HG03571 (cell line): ENCODE data around the gene MKX.

ENCODE experiments used
- ATAC-seq: cut with Tn5 transposase; IDR thresholded peaks from one replicate; pipeline ENCODE4 v1.9.1; 2021; ENCODE audit not compliant: unreplicated experiment

MKX gene, protein sequence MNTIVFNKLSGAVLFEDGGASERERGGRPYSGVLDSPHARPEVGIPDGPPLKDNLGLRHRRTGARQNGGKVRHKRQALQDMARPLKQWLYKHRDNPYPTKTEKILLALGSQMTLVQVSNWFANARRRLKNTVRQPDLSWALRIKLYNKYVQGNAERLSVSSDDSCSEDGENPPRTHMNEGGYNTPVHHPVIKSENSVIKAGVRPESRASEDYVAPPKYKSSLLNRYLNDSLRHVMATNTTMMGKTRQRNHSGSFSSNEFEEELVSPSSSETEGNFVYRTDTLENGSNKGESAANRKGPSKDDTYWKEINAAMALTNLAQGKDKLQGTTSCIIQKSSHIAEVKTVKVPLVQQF

DNA sequence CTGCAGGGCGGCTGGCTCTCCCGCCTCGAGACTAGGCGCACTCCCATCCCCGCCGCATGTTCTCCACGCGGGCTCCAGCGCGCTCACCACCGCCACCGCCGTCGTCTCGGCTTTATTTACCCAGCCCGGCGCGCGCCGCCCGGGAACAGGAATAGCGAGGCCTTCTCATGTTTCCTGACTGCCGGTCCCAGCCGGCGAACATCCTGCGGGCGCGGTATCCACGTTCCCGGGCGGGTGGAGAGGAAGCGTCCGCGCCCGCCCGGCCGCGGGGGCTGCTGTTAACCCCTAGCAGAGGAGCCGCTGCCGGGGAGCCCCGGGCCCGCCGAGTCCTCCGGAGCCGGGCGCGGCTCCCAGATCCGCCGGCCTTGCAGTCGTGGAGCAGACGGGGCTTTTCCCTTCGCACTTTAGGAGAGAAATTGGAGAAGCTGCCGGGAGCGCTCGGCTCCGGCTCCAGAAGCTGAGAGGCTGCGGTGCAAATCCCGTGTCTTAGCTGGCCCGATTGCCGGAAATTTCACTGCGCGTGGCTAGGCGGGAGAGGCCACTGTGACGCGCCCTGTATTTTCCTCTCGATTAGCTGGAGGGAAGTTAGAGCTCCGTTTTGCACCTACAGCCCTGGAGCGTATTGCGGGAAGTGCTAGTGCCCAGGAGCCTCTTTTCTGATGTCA lies at the start of gene MKX:
MKX (minus strand) TSS at position 88 of the 665 bp plus-strand sequence. CDS start 2,404 bp downstream, outside the sequence.
- no peak for ATAC-seq

- no peak for ATAC-seq
Measured at GRCh38 chr10:27794157-27794556, 48.5 kb upstream of the MKX start.

- ATAC-seq, result no peak
Measured at GRCh38 chr10:27792216-27792615, 46.6 kb upstream of the MKX start.

DNA sequence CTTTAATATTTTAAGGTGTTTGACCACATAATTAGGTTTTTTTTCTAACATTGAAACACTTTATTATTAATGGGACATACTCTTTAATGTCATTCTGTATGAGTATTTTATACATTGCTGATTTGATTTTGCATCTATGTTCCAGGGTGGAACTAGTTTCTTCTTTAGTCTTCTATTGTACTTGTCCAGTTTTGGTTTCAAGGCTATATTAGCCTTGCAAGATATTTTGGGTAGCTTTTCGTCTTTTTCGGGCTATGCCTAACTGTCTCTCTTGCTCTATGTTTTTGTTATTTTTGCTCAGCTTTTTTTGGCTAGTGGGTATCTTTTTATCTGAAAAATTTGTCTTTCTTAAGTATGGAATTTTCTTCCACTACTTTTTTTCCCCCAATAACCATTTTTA lies 38.7 kb upstream of the MKX start:
- ATAC-seq, result no peak

DNA sequence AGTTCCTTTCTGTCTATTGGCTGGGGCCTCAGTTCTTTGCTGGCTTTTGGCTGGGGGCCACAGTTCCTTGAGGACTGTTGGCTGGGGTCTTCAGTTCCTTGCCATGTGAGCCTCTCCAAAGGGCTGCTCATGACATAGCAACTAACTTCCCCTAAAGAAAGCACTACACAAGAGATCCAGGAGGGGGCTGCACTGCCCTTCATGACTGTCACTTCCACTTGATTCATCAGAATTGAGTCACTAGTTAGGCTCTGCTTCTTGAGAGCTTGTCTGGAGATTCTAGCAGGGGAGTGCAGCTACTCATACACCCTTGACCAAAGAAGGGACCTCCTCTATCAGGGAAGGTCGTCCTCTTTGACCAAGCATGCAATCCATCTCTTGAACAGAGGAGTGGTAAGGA lies 38.0 kb upstream of the MKX start:
- no peak for ATAC-seq

GRCh38 chr10:27779462-27780015 lies 33.9 kb upstream of the MKX start:
- no peak for ATAC-seq

- no peak for ATAC-seq
Measured at GRCh38 chr10:27774831-27775230, 29.2 kb upstream of the MKX start.

DNA sequence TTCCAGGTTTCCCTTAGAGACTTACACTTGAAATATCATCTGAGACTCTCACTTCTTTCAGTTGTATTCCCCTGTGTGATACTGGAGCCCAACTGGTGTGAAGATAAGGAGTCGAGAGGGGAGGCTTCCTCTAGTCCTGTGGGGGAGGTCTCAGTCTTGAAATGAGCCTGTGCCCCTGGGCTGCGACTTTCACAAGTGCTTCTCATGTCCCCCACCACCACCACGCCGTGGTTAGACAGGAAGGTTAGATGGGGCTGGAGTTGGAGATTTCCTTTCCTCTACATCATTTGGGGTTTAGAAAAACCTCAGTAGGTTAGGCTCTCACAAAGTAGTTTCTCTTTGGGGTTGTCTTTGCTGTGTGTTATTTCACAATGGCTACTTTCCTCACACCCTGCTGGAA lies 25.6 kb upstream of the MKX start:
- no peak for ATAC-seq

- ATAC-seq, result no peak
Measured at GRCh38 chr10:27770181-27770580, 24.6 kb upstream of the MKX start.

- ATAC-seq, result no peak
Measured at GRCh38 chr10:27760867-27761266, 15.2 kb upstream of the MKX start.

GRCh38 chr10:27759483-27760272 lies 14.1 kb upstream of the MKX start:
- ATAC-seq, result no peak

DNA sequence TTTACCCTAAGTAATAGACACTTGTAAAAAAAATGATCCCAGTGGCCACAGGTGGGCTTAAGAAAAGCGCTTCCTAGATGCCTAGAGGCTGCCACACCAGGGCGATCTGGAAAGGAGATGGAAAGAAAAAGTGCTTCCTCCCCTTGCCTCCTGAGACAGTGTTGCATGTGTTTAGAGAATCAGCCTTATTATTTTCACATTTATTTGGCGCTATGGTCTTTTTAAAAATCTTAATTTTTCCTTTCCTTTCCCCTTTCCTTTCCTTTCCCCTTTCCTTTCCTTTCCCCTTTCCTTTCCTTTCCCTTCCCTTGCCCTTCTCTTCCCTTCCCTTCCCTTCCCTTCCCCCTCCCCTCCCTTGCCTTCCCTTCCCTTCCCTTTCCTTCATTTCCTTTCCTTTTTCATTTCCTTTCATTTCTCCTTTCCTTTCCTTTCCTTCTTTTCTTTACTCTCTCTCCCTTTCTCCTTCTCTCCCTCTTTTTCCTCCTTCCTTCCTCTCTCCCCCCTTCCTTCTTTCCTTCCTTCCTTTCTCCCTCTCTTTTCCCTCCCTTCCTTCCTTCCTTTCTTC lies 7.1 kb upstream of the MKX start:
- no peak for ATAC-seq

DNA sequence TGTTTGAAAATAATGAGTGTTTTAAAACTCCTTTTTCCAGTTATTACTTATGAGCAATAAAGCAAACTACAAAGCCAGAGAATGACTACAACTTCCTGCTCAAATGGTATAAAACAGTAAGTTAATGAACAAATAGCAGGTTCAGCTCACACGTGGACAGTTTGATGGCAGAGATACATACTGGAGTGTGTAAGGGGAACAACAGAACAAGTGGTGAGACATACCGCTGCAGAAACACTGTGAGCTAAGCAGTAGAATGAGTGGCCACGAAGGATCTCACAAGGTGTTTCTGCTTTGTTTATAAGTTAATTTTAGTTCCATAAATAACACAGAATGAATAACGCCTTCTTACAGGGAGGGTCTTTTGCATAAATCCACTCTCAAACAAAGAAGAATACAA lies 3.0 kb upstream of the MKX start:
- ATAC-seq, result no peak

DNA sequence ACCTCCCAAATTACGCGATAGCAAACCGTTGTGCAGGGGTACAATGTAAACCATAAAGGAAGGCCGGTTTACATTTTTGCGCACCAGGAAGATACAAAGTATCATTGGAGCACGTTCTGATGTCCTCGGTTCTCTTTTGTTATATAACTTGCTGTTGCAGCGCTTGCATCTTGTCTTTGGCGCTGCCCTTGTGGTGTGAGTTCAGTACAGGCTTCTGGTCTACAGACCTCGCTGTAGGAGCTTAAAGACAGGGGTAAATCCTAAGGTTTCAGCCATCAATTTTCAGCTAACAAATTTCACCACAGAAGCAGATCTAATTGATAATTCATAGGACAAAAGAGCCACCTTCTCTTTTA lies 1.5 kb upstream of the MKX start:
- ATAC-seq, result no peak

DNA sequence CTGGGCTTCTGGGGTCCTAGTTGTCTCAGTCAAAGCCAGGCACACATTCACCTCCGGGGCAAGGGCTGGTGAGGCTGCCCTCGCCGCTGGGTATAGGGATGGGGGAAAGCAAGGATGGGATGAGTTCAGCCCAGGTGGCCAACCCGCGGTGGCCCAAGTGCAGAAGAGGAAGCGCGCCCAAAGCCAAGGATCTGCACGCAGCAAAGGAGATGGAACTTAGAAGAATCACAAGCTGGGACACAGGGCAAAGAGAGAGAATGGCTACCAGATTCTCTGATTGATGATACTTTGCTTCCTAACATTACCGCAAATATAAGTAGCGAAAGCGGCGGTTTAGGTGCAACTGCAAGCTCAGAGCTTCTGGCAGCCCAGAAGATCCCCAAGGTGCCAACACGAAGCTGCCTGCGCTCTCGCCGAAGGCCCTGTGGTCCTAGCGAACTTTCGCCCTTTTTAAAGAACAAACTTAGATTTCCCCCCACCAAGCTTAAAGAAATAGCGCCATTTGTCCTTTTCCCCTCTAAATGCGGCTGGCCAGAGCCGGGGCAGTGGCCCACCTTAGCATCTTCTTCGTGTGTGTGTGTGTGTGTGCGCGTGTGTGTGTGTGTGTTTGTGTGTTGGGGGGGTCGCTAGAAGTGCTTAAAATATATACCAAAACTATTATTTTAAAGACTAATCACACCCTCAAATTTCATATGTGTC lies 927 bp upstream of the MKX start:
- ATAC-seq, result no peak

DNA sequence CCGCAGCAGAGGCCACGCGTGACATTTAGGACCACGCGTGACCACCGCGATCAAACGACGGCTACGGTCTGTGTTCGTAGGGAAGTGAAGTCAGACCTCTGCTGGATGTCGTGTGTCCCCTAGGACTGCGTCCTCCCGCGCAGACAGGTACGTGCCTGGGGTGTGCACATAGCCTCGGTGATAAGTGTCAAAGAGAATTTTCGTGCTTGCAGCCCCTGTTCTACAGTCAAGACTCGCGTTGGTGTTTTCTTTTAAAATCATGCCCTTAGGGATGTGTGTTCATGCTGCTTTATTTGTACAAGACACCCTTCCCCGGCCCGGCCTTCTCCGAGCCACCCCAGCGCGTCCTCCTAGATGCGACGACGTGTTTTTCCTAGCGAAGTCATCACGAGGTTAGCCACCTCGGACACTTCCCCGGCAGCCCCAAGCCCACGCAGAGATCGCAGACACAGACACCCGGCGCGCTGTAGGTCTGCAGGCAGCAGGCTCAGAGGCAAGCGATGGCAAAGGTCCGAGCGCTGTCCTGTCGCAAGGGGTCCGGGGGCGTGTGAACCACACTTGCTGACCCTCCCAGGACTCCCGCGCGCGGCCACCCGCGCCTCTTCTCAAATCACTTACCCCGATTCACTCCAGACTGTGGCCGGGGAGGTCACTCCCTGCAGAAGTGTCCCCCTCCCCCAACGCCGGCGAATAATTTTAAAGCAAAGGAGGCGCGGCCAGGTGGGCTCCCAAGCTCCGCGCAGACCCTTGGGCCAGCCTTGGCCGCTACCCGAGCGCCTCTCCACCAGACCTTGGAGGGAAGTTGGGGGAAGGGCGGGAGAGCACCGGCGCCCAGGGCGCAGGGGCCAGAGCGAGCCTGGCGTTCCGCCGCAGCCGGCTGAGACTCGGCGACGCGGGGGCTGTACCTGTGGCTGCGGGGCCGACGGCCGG lies 552 bp downstream of the MKX start:
- ATAC-seq, result no peak

- ATAC-seq, result no peak
Measured at GRCh38 chr10:27743877-27744801, 1.5 kb downstream of the MKX start.

DNA sequence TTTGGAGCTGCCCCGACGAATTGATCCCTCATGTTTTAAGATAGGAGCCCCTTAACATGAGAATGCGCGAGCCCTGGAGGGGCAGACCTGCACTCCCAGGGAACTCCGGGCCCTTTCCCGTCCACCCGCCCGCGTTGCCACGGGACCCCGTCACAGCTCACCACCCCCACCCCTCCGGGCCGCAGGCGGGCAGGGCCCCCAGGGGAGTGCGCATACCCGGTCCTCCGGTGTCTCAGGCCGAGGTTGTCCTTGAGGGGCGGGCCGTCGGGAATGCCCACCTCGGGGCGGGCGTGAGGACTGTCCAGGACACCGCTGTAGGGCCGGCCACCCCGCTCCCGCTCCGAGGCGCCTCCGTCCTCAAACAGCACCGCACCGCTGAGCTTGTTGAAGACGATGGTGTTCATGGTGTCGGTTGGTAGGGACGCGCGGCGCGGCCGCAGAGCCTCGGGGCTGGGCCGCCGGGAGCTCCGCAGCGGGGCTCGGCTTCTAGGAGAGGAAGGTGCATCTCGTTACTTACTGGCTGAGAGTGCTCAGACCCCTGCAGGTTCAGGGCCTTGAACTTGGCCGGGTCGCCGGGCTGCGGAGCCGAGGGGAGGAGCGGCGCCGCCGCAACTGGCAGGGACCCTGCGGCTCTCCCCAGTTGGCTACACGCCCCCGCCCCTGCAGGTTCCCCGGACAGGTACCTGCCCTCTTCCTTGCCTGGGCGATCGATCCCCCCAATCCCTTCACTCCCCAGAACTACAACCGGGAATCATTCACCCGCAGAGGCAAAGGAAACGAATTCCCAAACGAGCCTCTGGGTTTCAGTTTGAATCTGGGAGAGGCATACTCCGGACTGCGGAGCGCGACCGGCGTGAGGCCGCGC lies 2.4 kb downstream of the MKX start:
- ATAC-seq, result no peak
